Activated B cell treated with CpG ODN at 0.5 μM for 24 hours (primary cell): ENCODE results near the gene AKR7A3. TPM values are rescaled to one million over a fixed set of nuclear protein-coding genes. Genes with fewer than 3 reads are reported as not detected.
"Not testable (repeated sequence)": the region's sequence is repeated elsewhere in the genome, so short reads cannot be mapped to it uniquely, and the experiment has no call there.

Source experiments
- ATAC-seq: fragments of 200-7000 bp; cut with Tn5 transposase; one replicate; pipeline ENCODE4 v1.10.0; 2021; ENCODE audit warnings: low read depth, mild to moderate bottlenecking, moderate library complexity
- CTCF ChIA-PET: fragments of 350-600 bp; sonication (Branson Sonifier 250); formaldehyde crosslinking; loops from one replicate; lab custom pipeline; 2021; ENCODE audit warnings: antibody characterized with exemption; lab: Charles Lee
- POLR2A ChIA-PET: fragments of 350-600 bp; sonication (Branson Sonifier 250); formaldehyde crosslinking; loops from one replicate; lab custom pipeline; 2021; ENCODE audit warnings: antibody characterized with exemption; lab: Charles Lee
- DNase-seq: peaks from one replicate; pipeline ENCODE4 v3.0.0; 2022
- H3K27ac Mint-ChIP-seq: one replicate; pipeline ENCODE4 v1.8.0; 2020; ENCODE audit warnings: mixed read lengths
- H3K27me3 Mint-ChIP-seq: one replicate; pipeline ENCODE4 v1.8.0; 2021; ENCODE audit warnings: mixed read lengths
- H3K36me3 Mint-ChIP-seq: one replicate; pipeline ENCODE4 v1.8.0; 2021; ENCODE audit warnings: low read depth, mixed read lengths
- H3K4me1 Mint-ChIP-seq: one replicate; pipeline ENCODE4 v1.8.0; 2021; ENCODE audit warnings: mixed read lengths
- H3K4me3 Mint-ChIP-seq: one replicate; pipeline ENCODE4 v1.8.0; 2020; ENCODE audit warnings: mild to moderate bottlenecking, mixed read lengths
- H3K9me3 Mint-ChIP-seq: one replicate; pipeline ENCODE4 v1.8.0; 2020; ENCODE audit warnings: mixed read lengths
- intact Hi-C: fragments of 100-400 bp; cut with micrococcal nuclease; formaldehyde crosslinking; loops from one replicate; pipeline ENCODE4 v1.15.1; 2024
- total RNA-seq: library from RNA; stranded (reverse); gene quantifications from 2 replicates; pipeline ENCODE4 v1.2.3, GENCODE V29; 2022
- TF ChIP-seq, protein P1 (sequence below): fragments of 200-600 bp; IDR thresholded peaks from one replicate; pipeline ENCODE4 v1.8.0; 2022; ENCODE audit warnings: antibody characterized with exemption, mild to moderate bottlenecking

AKR7A3 gene
- total RNA-seq, 1 donor from 2014 or later = 0.80 TPM

- ATAC-seq = no peak
- Mint-ChIP-seq H3K27ac (no peak overlapping the region), H3K4me1 (peaks cover 16% of the 10 kb centered on the region), H3K36me3 (peaks cover 56% of the 10 kb centered on the region), H3K27me3 (no peaks in the 10 kb centered on the region), H3K9me3 (no peaks in the 10 kb centered on the region), H3K4me3 (no peak overlapping the region)
- TF ChIP-seq, protein P1, sequence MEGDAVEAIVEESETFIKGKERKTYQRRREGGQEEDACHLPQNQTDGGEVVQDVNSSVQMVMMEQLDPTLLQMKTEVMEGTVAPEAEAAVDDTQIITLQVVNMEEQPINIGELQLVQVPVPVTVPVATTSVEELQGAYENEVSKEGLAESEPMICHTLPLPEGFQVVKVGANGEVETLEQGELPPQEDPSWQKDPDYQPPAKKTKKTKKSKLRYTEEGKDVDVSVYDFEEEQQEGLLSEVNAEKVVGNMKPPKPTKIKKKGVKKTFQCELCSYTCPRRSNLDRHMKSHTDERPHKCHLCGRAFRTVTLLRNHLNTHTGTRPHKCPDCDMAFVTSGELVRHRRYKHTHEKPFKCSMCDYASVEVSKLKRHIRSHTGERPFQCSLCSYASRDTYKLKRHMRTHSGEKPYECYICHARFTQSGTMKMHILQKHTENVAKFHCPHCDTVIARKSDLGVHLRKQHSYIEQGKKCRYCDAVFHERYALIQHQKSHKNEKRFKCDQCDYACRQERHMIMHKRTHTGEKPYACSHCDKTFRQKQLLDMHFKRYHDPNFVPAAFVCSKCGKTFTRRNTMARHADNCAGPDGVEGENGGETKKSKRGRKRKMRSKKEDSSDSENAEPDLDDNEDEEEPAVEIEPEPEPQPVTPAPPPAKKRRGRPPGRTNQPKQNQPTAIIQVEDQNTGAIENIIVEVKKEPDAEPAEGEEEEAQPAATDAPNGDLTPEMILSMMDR = no peak
- ChIA-PET CTCF (no interaction called here), POLR2A (no interaction called here)
- intact Hi-C loops = no loop called here
- no peak for DNase-seq
Measured at GRCh38 chr1:19307794-19308508, 19.4 kb upstream of the AKR7A3 start.

GRCh38 chr1:19306941-19307340 lies 18.4 kb upstream of the AKR7A3 start:
- intact Hi-C loops = no loop called here
- DNase-seq = no peak
- CTCF ChIA-PET = no interaction called here
- POLR2A ChIA-PET = no interaction called here
- Mint-ChIP-seq H3K9me3 (no peaks in the 10 kb centered on the region), H3K27ac (no peak overlapping the region), H3K4me3 (no peak overlapping the region), H3K27me3 (no peaks in the 10 kb centered on the region), H3K36me3 (peaks cover 63% of the 10 kb centered on the region), H3K4me1 (peaks cover 12% of the 10 kb centered on the region)
- TF ChIP-seq, protein P1 = no peak
- no peak for ATAC-seq

DNA sequence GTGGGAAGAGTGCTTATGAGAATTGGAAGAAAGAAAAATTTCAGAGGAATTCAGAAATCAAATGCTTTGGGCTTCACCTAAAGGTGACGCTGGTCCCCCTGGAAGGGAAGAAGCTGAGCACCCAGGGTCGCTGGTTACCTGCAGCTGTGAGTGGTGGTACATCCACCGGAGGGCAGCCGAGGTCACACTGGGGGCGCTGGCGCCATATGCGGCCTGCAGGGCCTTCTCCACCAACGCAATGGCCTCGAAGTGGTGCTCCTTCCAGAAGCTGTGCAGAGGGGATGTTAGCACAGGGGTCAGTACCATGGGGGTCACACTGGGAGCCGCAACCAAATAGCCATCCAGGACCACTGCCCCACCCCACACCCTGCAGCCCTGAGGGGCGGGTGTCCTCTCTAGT lies 17.3 kb upstream of the AKR7A3 start:
- Mint-ChIP-seq H3K27ac (no peak overlapping the region), H3K36me3 (peaks cover 61% of the 10 kb centered on the region), H3K4me1 (peaks cover 5% of the 10 kb centered on the region), H3K4me3 (no peak overlapping the region), H3K9me3 (no peaks in the 10 kb centered on the region), H3K27me3 (no peaks in the 10 kb centered on the region)
- intact Hi-C loops = no loop called here
- TF ChIP-seq, protein P1 = no peak
- ATAC-seq (no peak), DNase-seq (no peak)
- ChIA-PET POLR2A (no interaction called here), CTCF (no interaction called here)

DNA sequence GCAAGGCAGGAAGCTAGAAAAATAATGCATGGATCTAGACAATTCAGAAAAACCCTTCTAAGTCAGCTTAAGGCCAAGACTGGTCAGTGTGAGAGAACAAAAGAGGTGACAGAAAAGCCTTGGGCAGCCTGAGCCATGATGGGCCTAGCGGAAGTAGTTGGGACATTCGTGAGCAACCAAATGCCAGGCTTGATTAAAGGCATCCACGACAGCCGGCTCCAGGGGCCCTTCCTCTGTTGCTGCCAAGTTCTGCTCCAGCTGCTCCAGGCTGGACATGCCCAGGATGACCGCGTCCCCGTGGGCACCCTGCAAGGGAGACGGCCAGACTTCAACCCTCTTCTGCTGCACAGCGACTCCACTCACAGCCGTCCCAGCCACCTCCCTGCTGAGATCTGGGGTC lies 15.5 kb upstream of the AKR7A3 start:
- ATAC-seq, POLR2A ChIA-PET, H3K4me1 Mint-ChIP-seq, H3K27me3 Mint-ChIP-seq, intact Hi-C loops, DNase-seq, H3K4me3 Mint-ChIP-seq, H3K9me3 Mint-ChIP-seq, H3K27ac Mint-ChIP-seq, CTCF ChIA-PET: not testable (repeated sequence)
- peaks cover 59% of the 10 kb centered on the region for H3K36me3 Mint-ChIP-seq

DNA sequence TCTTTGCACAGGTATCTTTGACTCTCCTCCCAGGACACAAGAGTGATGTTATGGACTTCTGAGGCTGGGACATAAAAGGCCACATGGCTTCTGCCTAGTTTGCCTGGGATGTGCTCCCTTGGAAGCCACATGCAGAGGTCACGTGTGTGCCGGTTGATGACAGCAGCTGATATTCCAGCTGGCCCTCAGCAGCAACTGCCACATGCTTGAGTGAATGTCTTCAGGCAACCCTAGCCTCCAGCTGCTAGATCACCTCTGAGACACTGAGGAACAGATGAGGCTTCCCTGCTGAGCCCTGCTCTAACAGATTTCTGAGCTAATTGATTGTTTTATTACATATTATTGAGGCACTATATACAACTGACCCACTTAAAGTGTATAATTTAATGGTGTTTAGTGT lies 11.6 kb upstream of the AKR7A3 start:
- Mint-ChIP-seq H3K27ac (no peak overlapping the region), H3K36me3 (peaks cover 27% of the 10 kb centered on the region), H3K4me3 (no peak overlapping the region), H3K4me1 (no peaks in the 10 kb centered on the region), H3K9me3 (peaks cover 2% of the 10 kb centered on the region), H3K27me3 (no peaks in the 10 kb centered on the region)
- intact Hi-C loops = no loop called here
- POLR2A ChIA-PET = no interaction called here
- TF ChIP-seq, protein P1 = no peak
- no peak for ATAC-seq
- CTCF ChIA-PET = no interaction called here
- DNase-seq = no peak

GRCh38 chr1:19294638-19295037 lies 6.1 kb upstream of the AKR7A3 start:
- no peak overlapping the region for H3K27ac Mint-ChIP-seq
- no peak overlapping the region for H3K4me3 Mint-ChIP-seq
- H3K36me3 Mint-ChIP-seq = peaks cover 8% of the 10 kb centered on the region
- peaks cover 3% of the 10 kb centered on the region for H3K27me3 Mint-ChIP-seq
- no peaks in the 10 kb centered on the region for H3K4me1 Mint-ChIP-seq
- intact Hi-C loops = no loop called here
- DNase-seq (no peak), ATAC-seq (no peak)
- POLR2A ChIA-PET = no interaction called here
- peaks cover 15% of the 10 kb centered on the region for H3K9me3 Mint-ChIP-seq
- TF ChIP-seq, protein P1 = no peak
- CTCF ChIA-PET = no interaction called here
